VCaP (cell line): ENCODE data around the gene HILPDA.

Experiments
- H3K27ac ChIP-seq: fragments of 450-650 bp; 2 replicates; pipeline ENCODE4 v1.5.1; 2017
- CTCF ChIP-seq: fragments of 450-650 bp; conservative IDR thresholded peaks from 2 replicates; pipeline ENCODE4 v1.5.1; 2017; ENCODE audit warnings: mild to moderate bottlenecking, moderate library complexity

The HILPDA gene

GRCh38 chr7:128455543-128456254, at the start of gene HILPDA:
Gene HILPDA, plus strand, starts transcription at chr7:128455878. Its CDS starts 1,391 bp downstream, at chr7:128457269.
- H3K27ac ChIP-seq: peak within 1 kb of the TSS; percentile 90
- TF ChIP-seq CTCF: no peak; the same call in 1 of the 2 replicates

- no peak for TF ChIP-seq CTCF
- H3K27ac ChIP-seq: peak overlapping the region; percentile 93
Observed at GRCh38 chr7:128406314-128407232, 49.1 kb upstream of the HILPDA start.

DNA sequence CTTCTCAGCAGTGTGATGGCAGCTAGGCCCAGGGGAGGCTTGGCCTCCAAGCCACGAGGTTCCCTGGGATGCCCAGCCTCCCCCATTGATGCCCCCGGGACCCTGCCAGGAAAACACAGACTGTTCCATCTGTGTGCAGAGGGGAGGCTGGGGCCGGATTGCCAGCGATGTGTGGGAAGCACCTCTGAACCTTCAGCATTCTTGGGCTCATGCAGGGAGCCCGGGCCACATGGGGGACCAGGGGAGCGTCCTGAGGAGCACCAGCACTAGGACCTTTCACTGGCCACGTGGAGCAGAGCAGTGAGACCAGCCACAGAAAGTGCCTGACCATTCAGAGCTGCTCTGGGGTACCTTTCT, 48.5 kb upstream of the HILPDA start:
- H3K27ac ChIP-seq: peak overlapping the region; percentile 93; the same call in 1 of the 2 replicates
- TF ChIP-seq CTCF: no peak

GRCh38 chr7:128407751-128408708, 47.6 kb upstream of the HILPDA start:
- TF ChIP-seq CTCF: no peak
- no peak overlapping the region for H3K27ac ChIP-seq

DNA sequence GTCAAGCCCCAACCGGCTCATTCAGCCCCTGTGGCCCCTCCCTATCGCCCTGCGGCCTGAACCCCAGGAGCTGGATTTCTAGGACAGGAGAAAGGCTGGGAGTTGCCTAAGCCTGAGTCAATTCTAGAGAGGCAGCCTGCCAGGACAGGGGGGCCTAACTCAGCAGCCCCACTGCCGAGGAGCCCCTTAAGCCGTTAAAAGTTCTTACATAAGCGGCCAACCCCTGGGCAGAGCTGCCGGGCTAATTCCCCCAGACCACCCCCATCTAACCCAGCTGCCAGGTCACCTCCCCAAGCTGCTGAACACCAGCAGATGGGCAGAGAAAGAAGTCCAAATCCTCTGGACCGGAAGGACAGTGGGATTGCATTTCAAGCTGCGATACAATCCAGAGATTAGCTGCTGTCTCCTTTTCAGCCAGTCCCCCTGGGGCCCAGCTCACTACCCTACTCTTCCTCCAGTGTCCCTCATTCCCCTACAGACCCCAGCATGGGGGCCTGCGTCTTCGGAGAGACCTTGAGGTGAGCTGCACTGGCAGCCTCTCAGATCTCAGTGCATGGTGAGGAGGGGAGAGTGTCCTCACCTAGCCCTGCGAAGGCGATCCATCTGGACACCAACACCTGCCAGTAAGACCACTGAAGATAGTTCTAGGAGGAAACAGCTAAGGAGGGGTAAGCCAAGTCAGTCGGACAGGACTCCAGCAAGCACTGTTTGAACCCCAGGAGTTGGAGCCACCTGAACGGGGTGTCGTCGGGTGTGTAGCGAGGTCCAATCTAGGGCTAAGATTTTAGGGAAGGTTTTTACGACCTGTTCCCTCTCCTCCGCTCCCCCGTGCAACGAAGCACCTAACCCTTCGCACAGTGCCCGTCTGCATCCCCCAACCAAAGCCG, 46.7 kb upstream of the HILPDA start:
- peak overlapping the region; percentile 86 for H3K27ac ChIP-seq
- no peak for TF ChIP-seq CTCF

DNA sequence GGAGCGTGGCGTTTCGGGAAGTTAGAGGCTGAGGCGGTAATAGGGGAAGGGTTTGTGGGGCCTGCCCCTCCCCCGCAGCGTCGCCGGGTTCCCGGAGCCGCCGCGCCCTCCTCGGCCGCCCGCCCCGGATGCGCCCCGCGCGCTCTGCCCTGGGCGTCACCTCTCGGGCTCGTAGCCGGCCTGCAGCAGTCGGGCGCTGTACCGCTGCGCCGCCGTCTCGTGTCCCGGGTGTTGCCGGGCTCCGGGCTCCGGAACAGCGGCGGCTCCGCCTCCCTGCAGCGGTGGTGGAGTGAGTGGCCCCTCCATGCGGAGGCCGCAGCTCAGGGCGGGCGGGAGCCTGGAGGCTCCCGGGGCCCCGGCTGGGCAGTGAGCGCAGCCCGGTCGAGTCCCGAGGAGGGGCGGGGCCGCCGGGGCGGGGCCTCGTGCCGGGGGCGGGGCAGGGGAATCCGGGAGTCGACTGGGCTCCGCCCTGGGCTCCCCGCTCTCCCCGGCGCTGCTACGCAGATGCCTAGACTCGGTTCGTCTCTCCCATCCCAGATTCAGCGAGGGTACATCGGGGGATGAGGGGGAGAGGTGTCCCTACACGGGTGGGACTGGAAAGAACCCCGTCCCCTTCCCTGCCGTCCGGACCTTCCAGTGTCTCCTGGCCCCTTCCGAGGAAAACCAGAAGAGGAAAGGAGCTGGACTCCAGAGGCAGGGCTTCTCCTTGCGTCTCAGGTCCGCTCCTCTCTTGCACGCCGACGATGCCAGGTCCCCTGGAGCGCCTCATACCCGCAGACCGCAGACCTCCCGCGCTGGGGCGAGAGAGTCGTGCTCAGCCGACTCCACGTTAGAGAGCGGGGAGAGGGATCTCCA, 45.9 kb upstream of the HILPDA start, which contains the start of gene IMPDH1:
TSS of gene IMPDH1 (minus strand) at position 387 of the 855 bp plus-strand sequence. CDS start at position 306, 81 bp downstream.
- no peak for TF ChIP-seq CTCF
- peak within 1 kb of the TSS; percentile 86 for H3K27ac ChIP-seq
